ENCODE data around the gene LTBP1. TPM values are rescaled to one million over a fixed set of nuclear protein-coding genes. Genes with fewer than 3 reads are reported as not detected.
"Not testable (repeated sequence)": the region's sequence is repeated elsewhere in the genome, so short reads cannot be mapped to it uniquely, and the experiment has no call there.

Gene LTBP1
- total and polyA plus RNA-seq, 9 donors: 13.5 to 117 (median 41.8) TPM

- intact Hi-C loops (cut with DNase I): no loop called here
- H3K9me3 ChIP-seq: no peaks in the 10 kb centered on the region
- DNase-seq: no peak
- no peaks in the 10 kb centered on the region for H3K36me3 ChIP-seq
- no peaks in the 10 kb centered on the region for H3K27me3 ChIP-seq
- no peak overlapping the region for H3K27ac ChIP-seq
- H3K4me1 ChIP-seq (ENCODE audit: insufficient read depth): peaks cover 1% of the 10 kb centered on the region
- no peak for TF ChIP-seq POLR2A (IDR thresholded peaks at IDR 0.05)
- TF ChIP-seq EP300 (IDR thresholded peaks at IDR 0.05): no peak
- 61 to 73% (median 71%) methylated on average over 3 of the region's 3 CpGs for WGBS, 3 donors
- no peak overlapping the region for H3K4me3 ChIP-seq
Observed at GRCh38 chr2:32905270-32905669, 41.5 kb upstream of the LTBP1 start.

GRCh38 chr2:32910883-32911598 is 35.7 kb upstream of the LTBP1 start:
- Histone ChIP-seq H3K27ac (no peak overlapping the region), H3K27me3 (no peaks in the 10 kb centered on the region), H3K9me3 (no peaks in the 10 kb centered on the region), H3K4me1 (ENCODE audit: insufficient read depth) (no peaks in the 10 kb centered on the region), H3K36me3 (no peaks in the 10 kb centered on the region), H3K4me3 (no peak overlapping the region)
- no peak for TF ChIP-seq POLR2A (IDR thresholded peaks at IDR 0.05)
- TF ChIP-seq CTCF (IDR thresholded peaks at IDR 0.05): no peak
- TF ChIP-seq EP300 (IDR thresholded peaks at IDR 0.05): no peak
- DNase-seq: no peak
- intact Hi-C loops (cut with DNase I): no loop called here
- WGBS, 3 donors: 79 to 91% (median 86%) methylated on average over 8 of the region's 8 CpGs

- Histone ChIP-seq H3K27ac (no peak overlapping the region), H3K4me3 (no peak overlapping the region), H3K4me1 (ENCODE audit: insufficient read depth) (no peaks in the 10 kb centered on the region), H3K36me3 (no peaks in the 10 kb centered on the region), H3K9me3 (no peaks in the 10 kb centered on the region), H3K27me3 (no peaks in the 10 kb centered on the region)
- no peak for DNase-seq
- 86 to 94% (median 94%) methylated on average over 1 of the region's 1 CpG for WGBS, 3 donors
- intact Hi-C loops (cut with DNase I): no loop called here
- TF ChIP-seq CTCF (IDR thresholded peaks at IDR 0.05) (no peak), EP300 (IDR thresholded peaks at IDR 0.05) (no peak), POLR2A (IDR thresholded peaks at IDR 0.05) (no peak)
Observed at GRCh38 chr2:32915694-32916093, 31.1 kb upstream of the LTBP1 start.

GRCh38 chr2:32918774-32919173 is 28.0 kb upstream of the LTBP1 start:
- H3K36me3 ChIP-seq: no peaks in the 10 kb centered on the region
- no peak overlapping the region for H3K4me3 ChIP-seq
- 43 to 74% (median 68%) methylated on average over 6 of the region's 6 CpGs for WGBS, 3 donors
- no peak for DNase-seq
- intact Hi-C loops (cut with DNase I): no loop called here
- H3K9me3 ChIP-seq: no peaks in the 10 kb centered on the region
- H3K27ac ChIP-seq: no peak overlapping the region
- no peaks in the 10 kb centered on the region for H3K27me3 ChIP-seq
- no peak for TF ChIP-seq CTCF (IDR thresholded peaks at IDR 0.05)
- no peaks in the 10 kb centered on the region for H3K4me1 ChIP-seq (ENCODE audit: insufficient read depth)

GRCh38 chr2:32919901-32920300 is 26.9 kb upstream of the LTBP1 start:
- intact Hi-C loops (cut with DNase I); H3K27me3 ChIP-seq; H3K27ac ChIP-seq; H3K9me3 ChIP-seq; H3K4me1 ChIP-seq (ENCODE audit: insufficient read depth); H3K36me3 ChIP-seq; DNase-seq; H3K4me3 ChIP-seq: not testable (repeated sequence)
- 90 to 97% (median 96%) methylated on average over 6 of the region's 6 CpGs for WGBS, 3 donors

GRCh38 chr2:32921486-32921885 is 25.3 kb upstream of the LTBP1 start:
- H3K9me3 ChIP-seq; H3K4me3 ChIP-seq; H3K27me3 ChIP-seq; H3K36me3 ChIP-seq; H3K27ac ChIP-seq; H3K4me1 ChIP-seq (ENCODE audit: insufficient read depth); DNase-seq; intact Hi-C loops (cut with DNase I): not testable (repeated sequence)
- 96 to 98% (median 97%) methylated on average over 5 of the region's 5 CpGs for WGBS, 3 donors

Measured in ovary (tissue), 9 donors.